GM13976 (cell line): ENCODE data around the gene FXYD2.

Source experiments
- DNase-seq: peaks from one replicate; pipeline ENCODE4 v3.0.0; 2012; ENCODE audit warnings: low spot score
- CTCF ChIP-seq: IDR thresholded peaks from 2 replicates; pipeline ENCODE4 v1.5.1; 2012; ENCODE audit warnings: borderline replicate concordance, mild to moderate bottlenecking; ENCODE audit not compliant: insufficient read depth; ENCODE audit errors: extremely low read depth, missing control alignments, control extremely low read depth
- in situ Hi-C: fragments of 300-500 bp; cut with MboI; formaldehyde crosslinking; loops from one replicate; pipeline ENCODE4 v1.12.0; 2022; ENCODE audit warnings: low sequenced_read_pairs, mixed read lengths, inconsistent platforms; ENCODE audit not compliant: unreplicated experiment

The FXYD2 gene

GRCh38 chr11:117822074-117823033, 2.2 kb downstream of the FXYD2 start:
- peak; percentile 71 for DNase-seq
- in situ Hi-C loops, result no loop called here
- peak; percentile 59 for TF ChIP-seq CTCF

- in situ Hi-C loops, result no loop called here
- TF ChIP-seq CTCF, result no peak
- no peak for DNase-seq
These were observed 3.1 kb downstream of the FXYD2 start for GRCh38 chr11:117821431-117821830.

GRCh38 chr11:117820516-117820915, 4.0 kb downstream of the FXYD2 start:
- TF ChIP-seq CTCF, result no peak
- in situ Hi-C loops, result no loop called here
- no peak for DNase-seq

- DNase-seq, result no peak
- TF ChIP-seq CTCF, result no peak
- in situ Hi-C loops, result no loop called here
These were observed 4.5 kb downstream of the FXYD2 start for GRCh38 chr11:117820071-117820470.

- DNase-seq, result peak; percentile 55
- peak; percentile 35 for TF ChIP-seq CTCF
- in situ Hi-C loops, result no loop called here
These were observed 5.2 kb downstream of the FXYD2 start for GRCh38 chr11:117819096-117820040.

- peak; percentile 69 for DNase-seq
- in situ Hi-C loops, result no loop called here
- no peak for TF ChIP-seq CTCF
These were observed 6.3 kb downstream of the FXYD2 start for GRCh38 chr11:117818041-117818873.
